Activated CD4-positive, alpha-beta memory T cell treated with anti-CD3 and anti-CD28 coated beads for 36 hours (primary cell): ENCODE results near the gene SCO1. TPM values are rescaled to one million over a fixed set of nuclear protein-coding genes. Genes with fewer than 3 reads are reported as not detected.

Experiments used
- CTCF ChIA-PET: fragments of 350-600 bp; sonication (Branson Sonifier 250); formaldehyde crosslinking; loops from one replicate; lab custom pipeline; 2021; ENCODE audit warnings: antibody characterized with exemption, inconsistent platforms; lab: Charles Lee
- POLR2A ChIA-PET: fragments of 350-600 bp; sonication (Branson Sonifier 250); formaldehyde crosslinking; loops from one replicate; lab custom pipeline; 2021; ENCODE audit warnings: antibody characterized with exemption; lab: Charles Lee
- DNase-seq: peaks from one replicate; pipeline ENCODE4 v3.0.0-alpha.2; 2020
- H3K27ac Mint-ChIP-seq: one replicate; pipeline ENCODE4 v1.8.0; 2021; ENCODE audit warnings: mixed read lengths
- H3K27me3 Mint-ChIP-seq: one replicate; pipeline ENCODE4 v1.8.0; 2021; ENCODE audit warnings: mixed read lengths
- H3K36me3 Mint-ChIP-seq: one replicate; pipeline ENCODE4 v1.8.0; 2021; ENCODE audit warnings: mixed read lengths
- H3K4me1 Mint-ChIP-seq: one replicate; pipeline ENCODE4 v1.8.0; 2021; ENCODE audit warnings: low read depth, mixed read lengths
- H3K4me3 Mint-ChIP-seq: one replicate; pipeline ENCODE4 v1.8.0; 2021; ENCODE audit warnings: mild to moderate bottlenecking, mixed read lengths
- H3K9me3 Mint-ChIP-seq: one replicate; pipeline ENCODE4 v1.8.0; 2021; ENCODE audit warnings: mixed read lengths
- intact Hi-C: fragments of 100-400 bp; cut with micrococcal nuclease; formaldehyde crosslinking; loops from one replicate; pipeline ENCODE4 v1.15.1; 2023
- total RNA-seq, 2 experiments: library from RNA; stranded (reverse); gene quantifications; one replicate each; pipeline ENCODE4 v1.2.3, GENCODE V29; 2021

SCO1 gene
- total RNA-seq, 2 experiments from 2014 or later: 34.6 to 36.4 TPM

DNA sequence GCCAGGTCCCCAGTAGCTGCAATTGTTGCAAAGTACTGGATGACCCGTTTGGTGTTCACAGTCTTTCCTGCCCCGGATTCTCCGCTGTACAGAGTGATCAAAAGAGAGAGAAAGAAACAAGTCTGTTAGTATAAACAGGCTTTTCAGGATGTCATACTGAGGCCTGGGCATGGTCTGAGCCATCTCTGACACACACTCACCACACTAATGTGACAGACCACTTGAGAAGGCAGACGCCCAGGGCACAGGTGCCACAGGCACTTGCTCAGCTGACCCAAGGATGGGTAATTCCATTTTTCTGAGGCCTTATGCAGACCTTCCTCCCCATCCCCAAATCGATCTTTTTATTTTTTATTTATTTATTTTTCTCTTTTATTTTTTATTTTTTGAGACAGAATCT lies 47.7 kb downstream of the SCO1 start:
- H3K27me3 Mint-ChIP-seq: no peaks in the 10 kb centered on the region
- H3K4me3 Mint-ChIP-seq: no peak overlapping the region
- H3K36me3 Mint-ChIP-seq: peaks cover 1% of the 10 kb centered on the region
- peaks cover 11% of the 10 kb centered on the region for H3K4me1 Mint-ChIP-seq
- intact Hi-C loops: loop anchor here (5.0 kb wide), 1 partner anchor 48 kb away; the partner anchor contains the start of genes ADPRM and SCO1
- H3K9me3 Mint-ChIP-seq: no peaks in the 10 kb centered on the region
- ChIA-PET POLR2A (no interaction called here), CTCF (interaction anchor here (0.6 to 2.0 kb wide), 3 partner anchors 20 to 195 kb away, joined by 3 to 6 read pairs (median 3); no protein-coding TSS in a partner anchor)
- H3K27ac Mint-ChIP-seq: no peak overlapping the region
- no peak for DNase-seq

DNA sequence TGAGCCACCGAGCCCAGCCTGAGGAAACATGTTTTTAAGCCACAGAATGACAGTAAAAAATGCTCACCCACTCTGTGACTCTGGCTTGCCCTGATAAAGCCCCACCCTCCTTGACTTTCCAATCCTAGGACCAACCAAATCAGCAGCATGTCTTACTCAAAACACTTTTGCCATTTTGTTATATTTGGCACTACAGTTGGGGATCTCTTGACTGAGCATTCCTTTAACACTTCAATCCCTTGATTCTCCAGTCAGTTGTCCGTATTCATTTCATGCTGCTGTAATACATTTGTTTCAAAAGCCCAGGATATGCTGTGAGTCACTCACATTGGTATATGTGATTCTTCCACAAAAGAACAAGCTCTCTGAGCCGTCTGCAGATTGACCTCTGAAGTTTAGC lies 48.4 kb downstream of the SCO1 start:
- ChIA-PET CTCF (interaction anchor here (2.0 kb wide), 1 partner anchor 196 kb away, joined by 6 read pairs; no protein-coding TSS in a partner anchor), POLR2A (no interaction called here)
- no peak for DNase-seq
- intact Hi-C loops: loop anchor here (5.0 kb wide), 1 partner anchor 48 kb away; the partner anchor contains the start of genes ADPRM and SCO1
- Mint-ChIP-seq H3K36me3 (peaks cover 7% of the 10 kb centered on the region), H3K4me1 (peaks cover 11% of the 10 kb centered on the region), H3K27ac (no peak overlapping the region), H3K4me3 (no peak overlapping the region), H3K27me3 (no peaks in the 10 kb centered on the region), H3K9me3 (no peaks in the 10 kb centered on the region)

DNA sequence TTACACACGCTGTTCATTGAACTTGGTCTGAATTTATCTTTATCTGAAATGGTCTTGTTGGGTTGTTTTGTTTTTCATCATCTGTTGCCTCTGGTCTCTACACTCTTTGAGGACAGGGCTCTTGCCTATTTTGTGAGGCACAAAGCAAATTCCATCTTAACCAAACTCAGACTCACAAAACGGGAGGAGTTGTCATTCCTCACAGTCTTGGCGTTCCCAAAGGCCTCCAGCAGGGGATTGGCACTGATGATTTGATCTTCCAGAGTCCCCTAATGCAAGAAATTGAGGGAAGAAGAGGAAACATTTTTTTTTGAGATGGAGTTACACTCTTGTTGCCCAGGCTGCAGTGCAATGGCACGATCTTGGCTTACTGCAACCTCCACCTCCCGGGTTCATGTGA lies 49.0 kb downstream of the SCO1 start:
- POLR2A ChIA-PET: no interaction called here

DNA sequence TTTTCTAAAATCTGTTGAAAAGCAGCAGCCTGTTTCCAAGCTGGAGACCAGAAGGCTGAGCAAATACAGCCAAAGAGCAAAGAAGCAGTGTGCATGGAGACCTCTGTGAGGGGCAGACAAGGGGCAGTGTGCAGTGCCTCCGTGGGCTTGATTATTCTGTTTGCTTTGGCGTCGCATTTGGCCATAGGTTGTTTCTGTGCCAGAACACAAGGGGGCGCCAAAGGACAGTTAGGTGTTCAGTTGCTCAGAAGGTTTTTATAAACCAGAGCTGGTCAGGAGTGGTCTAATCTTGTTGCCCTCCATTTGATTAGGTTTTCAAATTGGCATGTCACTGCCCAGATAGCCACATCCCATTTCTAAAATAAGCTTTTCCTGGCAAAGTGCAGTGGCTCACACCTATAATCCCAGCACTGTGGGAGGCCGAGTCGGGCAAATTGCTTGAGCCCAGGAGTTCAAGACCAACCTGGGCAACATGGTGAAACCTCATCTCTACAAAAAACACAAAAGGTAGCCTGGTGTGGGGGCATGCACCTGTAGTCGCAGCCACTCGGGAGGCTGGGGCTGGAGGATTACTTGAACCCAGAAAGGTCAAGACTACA lies 50.8 kb downstream of the SCO1 start:
- Mint-ChIP-seq H3K27me3 (no peaks in the 10 kb centered on the region), H3K27ac (no peak overlapping the region), H3K4me1 (no peaks in the 10 kb centered on the region), H3K4me3 (no peak overlapping the region), H3K9me3 (no peaks in the 10 kb centered on the region), H3K36me3 (peaks cover 12% of the 10 kb centered on the region)
- intact Hi-C loops: loop anchor here (1.0 to 5.0 kb wide), 2 partner anchors 51 to 199 kb away; partner anchors contain the start of genes ADPRM and SCO1
- DNase-seq: peak; percentile 79
- ChIA-PET POLR2A (no interaction called here), CTCF (interaction anchor here (0.6 to 4.3 kb wide), 43 partner anchors 9 to 998 kb away, joined by 3 to 68 read pairs (median 4); partner anchors contain the start of genes ADPRM, MYH3, PIRT and SCO1)

More for the DNA sequence above, 49.0 kb downstream of the SCO1 start:
- Mint-ChIP-seq H3K27me3 (no peaks in the 10 kb centered on the region), H3K4me1 (peaks cover 7% of the 10 kb centered on the region), H3K27ac (no peak overlapping the region), H3K9me3 (no peaks in the 10 kb centered on the region), H3K36me3 (peaks cover 7% of the 10 kb centered on the region), H3K4me3 (no peak overlapping the region)
- no peak for DNase-seq
- intact Hi-C loops: loop anchor here (5.0 kb wide), 1 partner anchor 49 kb away; the partner anchor contains the start of genes ADPRM and SCO1
- CTCF ChIA-PET: interaction anchor here (0.7 to 3.3 kb wide), 2 partner anchors 33 to 134 kb away, joined by 3 to 19 read pairs; no protein-coding TSS in a partner anchor

DNA sequence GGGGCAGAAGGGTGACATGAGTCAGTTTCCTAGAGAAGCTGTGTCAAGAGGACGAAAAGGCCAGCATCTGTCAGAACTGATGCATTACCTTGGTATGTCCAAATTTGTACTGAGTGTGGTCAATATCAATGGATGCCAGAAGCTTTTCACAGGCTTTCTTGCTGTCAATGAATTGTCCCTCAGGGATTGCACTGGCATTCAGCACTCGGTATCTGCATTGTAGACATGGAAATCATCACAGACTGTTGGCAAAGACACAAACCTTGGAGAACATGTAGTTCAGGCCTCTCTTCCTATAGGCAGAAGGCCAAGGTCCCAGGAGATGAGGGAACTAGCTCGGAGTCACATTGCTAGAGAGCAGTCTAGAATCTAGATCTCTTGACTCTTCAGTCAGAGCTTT lies 56.9 kb downstream of the SCO1 start:
- no peak for DNase-seq
- Mint-ChIP-seq H3K4me1 (no peaks in the 10 kb centered on the region), H3K27ac (no peak overlapping the region), H3K27me3 (no peaks in the 10 kb centered on the region), H3K9me3 (no peaks in the 10 kb centered on the region), H3K36me3 (peaks cover 42% of the 10 kb centered on the region), H3K4me3 (no peak overlapping the region)
- CTCF ChIA-PET: interaction anchor here (2.6 kb wide), 1 partner anchor 11 kb away, joined by 22 read pairs; no protein-coding TSS in a partner anchor
- POLR2A ChIA-PET: no interaction called here
- intact Hi-C loops: no loop called here

DNA sequence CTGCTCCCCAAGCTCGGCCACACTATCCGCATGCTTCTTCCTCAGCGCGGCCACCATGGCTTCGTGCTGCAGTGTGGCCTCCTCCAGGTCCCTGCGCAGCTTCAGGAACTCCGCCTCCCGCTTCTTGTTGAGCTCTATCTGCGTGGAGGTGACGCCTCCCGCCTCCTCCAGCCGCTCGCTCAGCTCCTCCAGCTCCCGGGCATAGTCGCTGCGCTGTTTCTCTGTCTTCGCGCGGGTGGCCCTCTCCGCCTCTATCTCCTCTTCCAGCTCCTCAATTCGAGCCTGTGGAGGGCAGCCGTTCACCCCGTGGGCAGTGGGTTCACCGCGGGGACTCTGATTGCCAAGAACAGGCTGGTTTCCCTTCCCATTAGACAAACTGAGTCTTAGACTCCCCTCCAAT lies 59.2 kb downstream of the SCO1 start:
- intact Hi-C loops: no loop called here
- Mint-ChIP-seq H3K4me3 (no peak overlapping the region), H3K4me1 (peaks cover 7% of the 10 kb centered on the region), H3K9me3 (no peaks in the 10 kb centered on the region), H3K27ac (no peak overlapping the region), H3K27me3 (no peaks in the 10 kb centered on the region), H3K36me3 (peaks cover 47% of the 10 kb centered on the region)
- ChIA-PET POLR2A (no interaction called here), CTCF (no interaction called here)
- no peak for DNase-seq

DNA sequence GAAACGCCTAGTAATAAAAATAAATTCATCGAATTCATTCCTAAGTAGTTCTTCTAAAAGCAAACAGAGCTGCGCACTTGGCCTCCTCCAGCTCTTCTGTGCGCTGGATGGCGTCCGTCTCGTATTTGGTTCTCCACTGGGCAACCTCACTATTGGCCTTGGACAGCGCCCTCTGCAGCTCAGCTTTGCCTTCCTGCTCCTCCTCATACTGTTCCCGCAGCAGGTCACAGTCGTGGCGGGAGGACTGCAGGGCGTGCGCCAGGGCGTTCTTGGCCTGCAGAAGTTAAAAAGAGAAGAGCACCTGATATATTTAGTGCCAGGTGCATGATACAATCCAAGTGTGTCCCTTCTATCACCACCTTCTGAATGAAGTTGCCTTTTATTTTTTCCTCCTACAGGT lies 62.0 kb downstream of the SCO1 start:
- DNase-seq: no peak
- ChIA-PET CTCF (interaction anchor here (1.1 to 14.1 kb wide), 2 partner anchors 11 to 17 kb away, joined by 3 to 136 read pairs; no protein-coding TSS in a partner anchor), POLR2A (no interaction called here)
- Mint-ChIP-seq H3K27ac (no peak overlapping the region), H3K9me3 (no peaks in the 10 kb centered on the region), H3K4me3 (no peak overlapping the region), H3K4me1 (peaks cover 7% of the 10 kb centered on the region), H3K27me3 (no peaks in the 10 kb centered on the region), H3K36me3 (peaks cover 43% of the 10 kb centered on the region)
- intact Hi-C loops: no loop called here

DNA sequence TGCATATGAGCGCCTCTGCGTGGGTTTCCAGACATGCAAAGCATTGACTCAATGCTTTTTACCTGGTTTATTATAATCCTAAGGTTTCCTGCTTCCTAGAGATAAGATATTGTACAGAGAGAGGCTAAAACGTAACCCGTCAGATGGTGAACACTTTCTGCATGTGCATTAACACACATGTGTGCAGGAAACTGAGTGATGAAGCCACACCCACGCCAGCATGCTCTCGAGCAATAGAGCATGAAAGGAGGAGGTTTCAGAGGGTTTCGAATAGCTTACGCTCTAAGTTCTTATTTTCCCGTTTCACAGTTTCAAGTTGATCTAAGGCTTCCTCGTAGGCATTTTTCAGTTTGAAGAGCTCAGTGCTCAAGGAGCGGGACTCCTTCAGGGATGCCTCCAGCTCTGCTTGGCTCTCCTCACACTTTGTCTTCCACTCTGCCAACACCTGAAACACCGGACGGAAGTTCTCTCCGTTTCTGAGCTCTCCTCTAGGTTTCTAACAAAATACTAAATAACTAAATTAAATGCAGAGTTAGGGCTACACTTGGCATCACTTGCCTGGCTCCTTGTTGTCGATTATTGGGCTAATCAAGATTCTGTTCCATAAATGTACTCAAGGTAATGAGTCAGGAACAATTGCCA lies 63.5 kb downstream of the SCO1 start:
- intact Hi-C loops: loop anchor here (5.0 kb wide), 1 partner anchor 213 kb away; no protein-coding TSS in a partner anchor
- H3K4me3 Mint-ChIP-seq: no peak overlapping the region

DNA sequence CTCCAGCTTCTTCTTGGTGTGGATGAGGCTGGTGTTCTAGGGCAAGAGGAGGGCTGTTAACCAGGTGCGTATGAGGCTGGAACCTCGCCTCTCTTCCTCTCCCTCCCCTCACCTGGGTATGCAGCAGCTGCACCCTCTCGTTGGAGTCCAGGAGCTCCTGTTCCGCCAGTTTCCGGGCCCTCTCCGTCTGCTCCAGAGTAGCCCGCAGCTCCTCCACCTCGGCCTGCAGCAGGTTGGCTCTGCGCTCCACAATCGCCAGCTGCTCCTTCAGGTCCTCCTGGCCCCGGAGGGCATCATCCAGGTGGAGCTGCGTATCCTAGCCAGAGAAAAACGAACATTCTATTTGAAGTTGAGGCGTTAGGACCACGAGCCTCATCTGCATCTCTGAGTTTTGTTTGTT lies 65.6 kb downstream of the SCO1 start:
- ChIA-PET CTCF (interaction anchor here (0.6 to 14.1 kb wide), 11 partner anchors 10 to 245 kb away, joined by 3 to 136 read pairs (median 3); no protein-coding TSS in a partner anchor), POLR2A (no interaction called here)
- H3K4me1 Mint-ChIP-seq: peaks cover 7% of the 10 kb centered on the region
- no peaks in the 10 kb centered on the region for H3K27me3 Mint-ChIP-seq
- no peak for DNase-seq
- no peaks in the 10 kb centered on the region for H3K9me3 Mint-ChIP-seq
- no peak overlapping the region for H3K4me3 Mint-ChIP-seq
- H3K36me3 Mint-ChIP-seq: peaks cover 33% of the 10 kb centered on the region
- H3K27ac Mint-ChIP-seq: no peak overlapping the region
- intact Hi-C loops: loop anchor here (5.0 kb wide), 1 partner anchor 216 kb away; no protein-coding TSS in a partner anchor

More for the DNA sequence above, 63.5 kb downstream of the SCO1 start:
- no peaks in the 10 kb centered on the region for H3K27me3 Mint-ChIP-seq
- H3K9me3 Mint-ChIP-seq: no peaks in the 10 kb centered on the region
- ChIA-PET POLR2A (no interaction called here), CTCF (interaction anchor here (1.0 to 14.1 kb wide), 3 partner anchors 11 to 16 kb away, joined by 3 to 136 read pairs (median 6); no protein-coding TSS in a partner anchor)
- peaks cover 45% of the 10 kb centered on the region for H3K36me3 Mint-ChIP-seq
- no peak overlapping the region for H3K27ac Mint-ChIP-seq
- DNase-seq: peak; percentile 37
- H3K4me1 Mint-ChIP-seq: peaks cover 7% of the 10 kb centered on the region

DNA sequence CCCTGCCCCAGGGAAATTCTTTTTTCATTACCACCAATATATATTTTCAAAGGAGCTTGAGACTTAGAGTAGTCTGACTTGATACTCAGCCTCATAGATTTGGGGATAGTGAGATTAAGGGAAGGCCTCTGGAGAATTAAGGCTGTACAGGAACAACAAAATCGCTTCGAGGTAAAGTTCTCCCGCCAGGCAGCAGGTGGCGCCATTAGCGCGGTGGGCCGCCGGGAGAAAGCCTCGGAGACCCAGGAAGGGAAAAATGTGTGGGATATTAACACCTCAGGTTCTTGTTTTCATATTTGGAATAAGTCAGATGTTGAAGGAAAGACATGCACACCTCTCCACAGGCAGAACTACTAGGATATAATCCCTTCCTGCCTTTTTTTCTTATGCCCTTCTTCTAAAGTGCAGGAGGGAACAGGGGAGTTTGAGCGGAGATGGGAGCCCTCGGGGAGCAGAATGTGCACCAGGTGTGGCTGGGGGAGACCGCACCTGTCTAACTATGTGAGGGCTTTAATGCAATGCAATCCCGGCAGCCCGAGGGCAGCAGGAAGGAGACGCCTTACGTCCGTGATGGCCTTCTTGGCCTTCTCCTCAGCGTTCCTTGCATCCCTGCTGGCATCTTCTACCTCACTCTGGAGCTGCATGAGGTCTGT lies 66.2 kb downstream of the SCO1 start:
- peak; percentile 38 for DNase-seq
- intact Hi-C loops: loop anchor here (5.0 kb wide), 1 partner anchor 216 kb away; no protein-coding TSS in a partner anchor

DNA sequence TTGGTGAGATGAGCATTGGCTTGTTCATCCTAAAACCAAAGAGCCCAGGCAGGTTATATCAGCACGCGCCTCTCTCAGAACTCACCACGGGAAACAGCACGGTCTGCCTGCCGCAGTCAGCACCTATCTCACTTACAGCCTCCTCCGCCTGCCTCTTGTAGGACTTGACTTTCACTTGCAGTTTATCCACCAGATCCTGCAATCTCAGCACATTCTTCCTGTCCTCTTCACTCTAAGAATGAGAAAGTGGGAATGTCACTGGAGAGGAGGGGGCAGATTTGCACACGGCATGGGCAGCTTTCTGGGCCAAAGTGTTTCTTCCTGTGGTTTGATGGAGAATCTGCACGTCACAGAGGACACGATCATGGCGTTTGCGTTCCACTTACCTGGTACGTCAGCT lies 67.6 kb downstream of the SCO1 start:
- H3K9me3 Mint-ChIP-seq: no peaks in the 10 kb centered on the region
- ChIA-PET CTCF (interaction anchor here (1.0 to 14.1 kb wide), 9 partner anchors 10 to 123 kb away, joined by 3 to 136 read pairs (median 5); partner anchors contain the start of gene MYH3), POLR2A (no interaction called here)
- no peak overlapping the region for H3K4me3 Mint-ChIP-seq
- intact Hi-C loops: loop anchor here (5.0 kb wide), 1 partner anchor 218 kb away; no protein-coding TSS in a partner anchor
- peaks cover 21% of the 10 kb centered on the region for H3K36me3 Mint-ChIP-seq
- no peaks in the 10 kb centered on the region for H3K27me3 Mint-ChIP-seq
- H3K4me1 Mint-ChIP-seq: peaks cover 7% of the 10 kb centered on the region
- no peak for DNase-seq
- no peak overlapping the region for H3K27ac Mint-ChIP-seq

More for the DNA sequence above, 66.2 kb downstream of the SCO1 start:
- Mint-ChIP-seq H3K36me3 (peaks cover 33% of the 10 kb centered on the region), H3K4me3 (no peak overlapping the region), H3K27ac (no peak overlapping the region), H3K4me1 (peaks cover 7% of the 10 kb centered on the region), H3K27me3 (no peaks in the 10 kb centered on the region), H3K9me3 (no peaks in the 10 kb centered on the region)
- POLR2A ChIA-PET: no interaction called here
- CTCF ChIA-PET: interaction anchor here (0.6 to 14.1 kb wide), 11 partner anchors 8 to 220 kb away, joined by 3 to 136 read pairs (median 5); partner anchors contain the start of gene MYH3
